Esophagus (tissue), 2 donors: Measurements from ENCODE around the gene TTN. TPM values are rescaled to one million over a fixed set of nuclear protein-coding genes. Genes with fewer than 3 reads are reported as not detected.

ENCODE experiments used
- H3K27ac ChIP-seq, 2 donors: one replicate each; pipeline ENCODE4 v1.5.1; 2013; ENCODE audit warnings: low read depth in 2 of 2, mild to moderate bottlenecking in 2 of 2, inconsistent platforms in 1 of 2, low read length in 1 of 2, moderate library complexity in 1 of 2
- H3K27me3 ChIP-seq, 2 donors: one replicate each; pipeline ENCODE4 v1.6.1; 2013; ENCODE audit warnings: low read length in 2 of 2, control low read depth in 1 of 2, mild to moderate bottlenecking in 1 of 2; ENCODE audit not compliant: insufficient read depth in 2 of 2, control insufficient read depth in 1 of 2
- H3K36me3 ChIP-seq, 2 donors: one replicate each; pipeline ENCODE4 v1.6.1; 2013; ENCODE audit warnings: low read length in 1 of 2; ENCODE audit not compliant: control insufficient read depth in 2 of 2, insufficient read depth in 2 of 2
- H3K4me1 ChIP-seq, 2 donors: one replicate each; pipeline ENCODE4 v1.6.1; 2013; ENCODE audit warnings: low read length in 1 of 2; ENCODE audit not compliant: control insufficient read depth in 2 of 2, insufficient read depth in 2 of 2
- H3K4me3 ChIP-seq, 2 donors: one replicate each; pipeline ENCODE4 v1.5.1; 2013; ENCODE audit warnings: low read length in 2 of 2, mild to moderate bottlenecking in 2 of 2, low read depth in 1 of 2, moderate library complexity in 1 of 2
- H3K9me3 ChIP-seq, 2 donors: one replicate each; pipeline ENCODE4 v1.6.1; 2013; ENCODE audit warnings: mild to moderate bottlenecking in 2 of 2, low read depth in 1 of 2, low read length in 1 of 2, moderate library complexity in 1 of 2; ENCODE audit not compliant: control insufficient read depth in 2 of 2, insufficient read depth in 1 of 2
- WGBS, 2 donors: extraction: QIAGEN DNeasy Blood & Tissue Kit; methylation state at CpG; one replicate each; pipeline ENCODE4 v1.1.7; 2013; 5-methylcytosine and 5-hydroxymethylcytosine counted together
- polyA plus RNA-seq, 2 donors: library from polyadenylated mRNA; stranded (reverse); fragments of 200-250 nt; gene quantifications; one replicate each; pipeline ENCODE4 v1.2.3, GENCODE V29; 2013
- donor health status: healthy with polysubstance abuse.
- donor health status: Bipolar disorder and iron deficiency.

The TTN gene
- polyA plus RNA-seq, 2 donors, result 0.09 to 0.59 TPM

DNA sequence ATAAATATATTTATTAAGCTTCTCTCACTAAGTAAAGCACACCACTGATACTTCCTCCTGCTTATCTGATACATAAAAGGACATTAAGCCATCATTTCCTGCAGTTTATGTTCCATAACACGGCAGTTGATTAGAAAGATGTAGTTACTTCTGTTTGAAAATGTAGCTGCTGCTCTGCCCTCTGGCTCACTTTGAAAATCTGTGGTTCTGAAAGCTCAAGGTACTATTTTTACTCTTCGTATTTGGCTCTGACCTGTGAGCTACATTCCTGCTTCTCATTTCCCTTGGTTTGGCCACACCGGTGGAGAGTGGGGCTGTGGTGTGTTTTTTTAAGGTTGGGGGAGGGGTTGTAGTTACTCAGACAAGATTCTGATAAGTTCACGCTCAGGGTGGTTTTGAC lies 12.8 kb upstream of the TTN start:
- H3K4me3 ChIP-seq, result no peak overlapping the region
- H3K36me3 ChIP-seq, result no peaks in the 10 kb centered on the region
- no peaks in the 10 kb centered on the region for H3K4me1 ChIP-seq
- H3K27me3 ChIP-seq, result no peaks in the 10 kb centered on the region
- no peaks in the 10 kb centered on the region for H3K9me3 ChIP-seq
- H3K27ac ChIP-seq, result no peak overlapping the region
- 19 to 28% methylated on average over 4 of the region's 4 CpGs for WGBS, 2 donors

DNA sequence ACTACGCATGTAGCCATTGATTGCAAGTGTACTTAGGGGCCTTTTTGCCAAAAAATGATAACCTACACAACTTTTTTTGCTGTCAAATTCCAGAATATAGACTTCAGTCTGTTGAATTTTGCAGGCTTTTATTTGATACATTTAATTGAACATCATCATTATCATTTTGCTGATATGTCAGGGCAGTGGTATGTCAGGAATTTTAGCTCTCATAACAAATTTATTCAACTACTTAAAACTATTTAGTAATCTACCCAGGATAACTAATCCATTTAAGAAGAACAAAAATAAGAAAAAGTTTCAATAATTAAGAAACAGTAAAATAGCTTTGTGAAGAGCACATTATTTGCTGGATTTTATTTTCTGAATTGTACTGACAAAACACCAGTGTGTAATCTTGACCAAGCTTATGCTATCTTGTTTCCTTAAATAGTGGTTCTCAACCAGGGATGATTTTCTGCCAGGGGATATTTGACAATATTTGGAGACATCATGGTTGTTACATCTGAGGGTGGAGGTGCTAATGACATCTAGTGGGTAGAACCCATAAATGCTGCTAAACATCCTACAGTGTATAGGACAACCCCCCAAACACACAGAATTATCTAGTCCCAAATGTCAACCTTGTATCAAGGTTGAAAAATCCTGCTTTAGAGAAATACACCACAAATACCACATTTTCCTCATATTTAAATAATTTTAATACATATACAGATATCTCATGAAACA lies 12.1 kb upstream of the TTN start:
- H3K27me3 ChIP-seq, result no peaks in the 10 kb centered on the region
- no peaks in the 10 kb centered on the region for H3K4me1 ChIP-seq
- H3K4me3 ChIP-seq, result no peak overlapping the region
- WGBS, 2 donors, result 79 to 98% methylated on average over 1 of the region's 1 CpG
- no peaks in the 10 kb centered on the region for H3K36me3 ChIP-seq
- no peaks in the 10 kb centered on the region for H3K9me3 ChIP-seq
- no peak overlapping the region for H3K27ac ChIP-seq

GRCh38 chr2:178811901-178812300 lies 4.7 kb upstream of the TTN start:
- Histone ChIP-seq H3K27ac (no peak overlapping the region), H3K36me3 (no peaks in the 10 kb centered on the region), H3K27me3 (no peaks in the 10 kb centered on the region), H3K4me3 (no peak overlapping the region), H3K4me1 (no peaks in the 10 kb centered on the region), H3K9me3 (no peaks in the 10 kb centered on the region)
- 46 to 72% methylated on average over 2 of the region's 2 CpGs for WGBS, 2 donors

- WGBS, 2 donors, result 71 to 72% methylated on average over 2 of the region's 2 CpGs
These were observed 3.8 kb upstream of the TTN start for GRCh38 chr2:178811045-178811444.

DNA sequence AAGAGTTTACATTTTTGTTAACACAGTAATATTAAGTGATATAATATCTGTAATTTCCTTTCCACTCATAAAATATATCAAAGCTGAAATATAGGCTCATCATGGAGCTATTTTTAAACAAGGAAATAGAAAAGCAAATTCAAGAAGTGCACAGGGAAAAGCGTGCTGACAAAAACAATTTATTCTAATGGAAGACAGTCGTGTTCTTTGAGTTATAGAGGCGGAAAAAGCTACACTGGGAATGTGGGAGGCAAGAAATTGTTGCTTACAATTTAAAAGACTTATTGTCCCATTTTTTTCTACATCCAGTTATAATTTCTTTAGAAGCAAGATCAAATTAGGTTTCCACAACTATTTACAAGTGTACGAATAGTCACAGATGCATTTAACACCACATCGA lies 3.2 kb upstream of the TTN start:
- no peak overlapping the region for H3K4me3 ChIP-seq
- H3K9me3 ChIP-seq, result no peaks in the 10 kb centered on the region
- H3K27ac ChIP-seq, result no peak overlapping the region
- H3K36me3 ChIP-seq, result no peaks in the 10 kb centered on the region
- WGBS, 2 donors, result 85 to 90% methylated on average over 5 of the region's 5 CpGs
- no peaks in the 10 kb centered on the region for H3K27me3 ChIP-seq
- no peaks in the 10 kb centered on the region for H3K4me1 ChIP-seq

More at GRCh38 chr2:178811045-178811444, 3.8 kb upstream of the TTN start:
- H3K27ac ChIP-seq, result no peak overlapping the region
- no peak overlapping the region for H3K4me3 ChIP-seq
- no peaks in the 10 kb centered on the region for H3K36me3 ChIP-seq
- H3K27me3 ChIP-seq, result no peaks in the 10 kb centered on the region
- H3K4me1 ChIP-seq, result no peaks in the 10 kb centered on the region
- no peaks in the 10 kb centered on the region for H3K9me3 ChIP-seq

DNA sequence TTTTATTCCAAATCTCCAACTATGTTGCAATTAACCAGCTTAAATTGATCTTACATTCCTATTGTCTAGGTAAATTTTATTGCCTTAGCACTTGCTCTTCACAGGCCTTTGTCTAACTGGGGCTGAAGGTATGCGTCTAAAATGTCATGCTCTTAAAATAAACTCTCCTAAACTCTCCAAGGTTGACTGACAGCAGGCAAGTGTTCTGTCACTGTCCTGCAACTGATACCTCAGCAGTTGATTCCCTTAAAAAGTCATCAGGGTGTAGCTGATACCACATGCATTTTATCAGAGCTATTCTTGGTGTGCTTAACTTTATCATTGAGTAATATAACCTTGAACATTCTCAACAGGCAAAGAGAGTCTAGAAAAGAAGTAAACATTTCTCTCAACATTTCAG lies 680 bp downstream of the TTN start:
- H3K4me1 ChIP-seq, result no peaks in the 10 kb centered on the region
- H3K36me3 ChIP-seq, result no peaks in the 10 kb centered on the region
- WGBS, 2 donors, result 79 to 80% methylated on average over 1 of the region's 1 CpG
- no peak overlapping the region for H3K27ac ChIP-seq
- no peaks in the 10 kb centered on the region for H3K9me3 ChIP-seq
- H3K27me3 ChIP-seq, result no peaks in the 10 kb centered on the region
- H3K4me3 ChIP-seq, result no peak overlapping the region

- H3K9me3 ChIP-seq, result no peaks in the 10 kb centered on the region
- no peak overlapping the region for H3K27ac ChIP-seq
- H3K27me3 ChIP-seq, result no peaks in the 10 kb centered on the region
- H3K4me1 ChIP-seq, result no peaks in the 10 kb centered on the region
- WGBS, 2 donors, result 51 to 66% methylated on average over 2 of the region's 2 CpGs
- no peaks in the 10 kb centered on the region for H3K36me3 ChIP-seq
- H3K4me3 ChIP-seq, result no peak overlapping the region
These were observed 1.8 kb downstream of the TTN start for GRCh38 chr2:178805457-178805856.

DNA sequence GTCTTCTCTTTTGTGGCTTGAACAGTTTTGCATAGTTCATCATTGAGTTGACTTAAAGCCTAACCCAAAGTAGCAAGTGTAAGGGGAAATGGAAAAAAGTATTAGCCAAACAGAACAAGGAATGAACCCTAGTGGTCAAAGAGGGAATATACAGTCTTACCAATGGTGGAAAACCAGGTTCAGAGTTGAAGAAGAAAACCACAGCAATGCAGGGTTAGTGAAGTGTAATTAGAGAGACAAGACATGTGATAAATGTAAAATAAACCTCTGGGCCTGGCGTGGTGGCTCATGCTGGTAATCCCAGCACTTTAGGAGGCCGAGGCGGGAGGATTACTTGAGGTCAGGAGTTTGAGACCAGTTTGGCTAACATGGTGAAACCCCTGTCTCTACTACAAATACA lies 2.4 kb downstream of the TTN start:
- 73 to 77% methylated on average over 3 of the region's 3 CpGs for WGBS, 2 donors
- Histone ChIP-seq H3K9me3 (no peaks in the 10 kb centered on the region), H3K4me1 (no peaks in the 10 kb centered on the region), H3K36me3 (no peaks in the 10 kb centered on the region), H3K27ac (no peak overlapping the region), H3K27me3 (no peaks in the 10 kb centered on the region), H3K4me3 (no peak overlapping the region)

DNA sequence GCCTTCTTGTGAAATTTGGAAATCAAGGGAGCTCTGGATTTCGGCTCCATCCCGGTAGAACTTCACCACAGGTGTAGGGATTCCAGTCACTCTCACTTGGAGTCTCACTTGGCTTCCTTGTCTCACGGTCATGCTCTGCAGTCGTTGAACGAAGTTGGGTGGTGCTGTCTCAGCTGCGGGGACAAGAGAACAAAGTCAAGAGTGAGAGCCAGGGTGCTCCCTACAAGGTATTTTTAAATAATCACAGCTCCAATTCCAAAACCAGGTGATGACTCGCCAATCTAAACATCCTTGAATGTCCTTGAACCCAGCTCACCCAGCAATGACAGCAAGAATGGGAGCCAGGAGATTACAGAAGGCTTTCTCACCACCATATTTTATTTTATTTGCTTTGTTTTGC lies 6.7 kb downstream of the TTN start:
- no peak overlapping the region for H3K27ac ChIP-seq
- no peaks in the 10 kb centered on the region for H3K9me3 ChIP-seq
- H3K4me3 ChIP-seq, result no peak overlapping the region
- WGBS, 2 donors, result 89 to 94% methylated on average over 7 of the region's 7 CpGs
- no peaks in the 10 kb centered on the region for H3K27me3 ChIP-seq
- no peaks in the 10 kb centered on the region for H3K4me1 ChIP-seq
- H3K36me3 ChIP-seq, result no peaks in the 10 kb centered on the region

DNA sequence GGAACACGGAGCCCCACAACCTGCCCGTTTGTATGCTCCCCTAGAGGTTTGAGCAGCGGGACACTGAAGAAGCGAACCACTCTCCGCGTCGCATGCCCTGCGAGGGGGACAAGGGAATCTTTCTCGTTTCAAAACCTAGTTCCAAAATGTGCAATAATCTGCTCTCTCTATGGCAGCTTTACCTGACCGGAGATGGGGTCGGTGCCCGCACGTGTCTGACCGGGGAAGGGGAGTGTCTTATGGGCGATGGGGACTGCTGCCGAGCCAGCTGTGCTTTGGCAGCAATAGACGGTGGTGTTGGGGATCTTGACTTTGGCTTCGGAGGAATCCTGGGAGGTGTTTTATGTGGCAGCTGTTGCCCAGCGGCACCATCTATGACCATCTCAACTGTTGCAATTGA lies 7.9 kb downstream of the TTN start:
- WGBS, 2 donors, result 94 to 97% methylated on average over 19 of the region's 19 CpGs
- Histone ChIP-seq H3K4me1 (no peaks in the 10 kb centered on the region), H3K4me3 (no peak overlapping the region), H3K27ac (no peak overlapping the region), H3K36me3 (no peaks in the 10 kb centered on the region), H3K9me3 (no peaks in the 10 kb centered on the region), H3K27me3 (no peaks in the 10 kb centered on the region)
